ENCODE results near the gene SEL1L3. TPM values are rescaled to one million over a fixed set of nuclear protein-coding genes. Genes with fewer than 3 reads are reported as not detected.
"Not testable (repeated sequence)": the region's sequence is repeated elsewhere in the genome, so short reads cannot be mapped to it uniquely, and the experiment has no call there.

Gene SEL1L3
- total RNA-seq, 1 experiment from 2014 or later = 1.2 TPM

DNA sequence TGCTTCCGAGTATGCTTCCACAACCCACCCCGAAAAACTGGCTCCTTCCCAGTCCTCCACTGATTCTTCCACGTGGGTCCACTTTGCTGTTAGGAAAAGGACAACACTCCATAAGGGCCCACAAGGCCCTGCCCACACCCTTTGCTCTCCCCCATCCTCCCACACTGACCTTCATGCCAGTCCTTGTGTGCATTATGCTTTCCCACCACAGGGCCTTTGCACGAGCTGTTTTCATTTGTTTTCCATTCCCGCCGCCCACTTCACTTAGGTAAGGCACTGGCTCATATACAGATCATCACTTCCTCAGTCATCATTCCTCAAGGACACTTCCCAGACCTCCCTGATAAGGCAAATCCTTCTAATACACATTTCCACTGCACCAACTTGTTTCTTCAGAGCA lies 16.8 kb upstream of the SEL1L3 start:
- DNase-seq (ENCODE audit: low read depth) = no peak

DNA sequence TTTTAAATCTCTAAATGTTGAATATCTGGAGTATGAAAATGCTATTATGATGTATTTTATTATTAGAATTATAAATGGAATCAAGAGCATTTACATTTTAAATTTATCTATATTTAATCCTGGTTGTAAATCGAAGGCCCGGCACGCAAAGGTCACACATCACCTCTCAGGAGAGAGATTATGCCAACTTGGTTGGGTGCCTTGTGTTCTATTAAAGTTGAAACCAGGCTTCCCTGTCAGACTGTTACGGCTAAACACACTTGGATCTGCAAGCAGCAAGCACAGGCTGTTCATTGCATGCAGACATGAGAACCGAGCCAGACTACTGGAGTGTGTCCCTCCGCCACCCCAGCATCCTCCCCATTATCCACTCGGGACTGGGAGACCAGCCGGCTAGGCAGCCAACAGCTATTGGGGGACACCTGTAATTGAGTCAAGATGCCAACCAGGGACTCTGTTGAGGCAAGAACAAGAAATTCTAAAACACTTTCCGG lies 16.4 kb upstream of the SEL1L3 start:
- no peak for DNase-seq (ENCODE audit: low read depth)

DNA sequence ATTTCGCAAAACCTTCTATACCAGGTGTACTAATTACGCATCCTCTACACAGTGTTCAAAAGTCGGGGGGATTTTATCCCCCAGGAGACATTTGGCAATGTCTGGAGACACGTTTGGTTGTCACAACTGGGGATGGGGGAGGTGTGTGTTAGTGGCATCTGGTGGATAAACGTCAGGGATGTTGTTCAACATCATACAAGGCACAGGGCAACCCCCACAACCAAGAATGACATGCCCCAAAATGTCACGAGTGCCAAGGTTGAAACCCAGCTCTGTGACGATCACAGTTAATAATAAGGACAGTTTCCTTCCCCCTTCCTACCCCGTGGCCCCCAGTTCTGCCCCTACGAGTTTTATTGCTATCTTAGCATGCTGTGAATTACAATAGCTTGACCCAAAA lies 15.9 kb upstream of the SEL1L3 start:
- no peak for DNase-seq (ENCODE audit: low read depth)

DNA sequence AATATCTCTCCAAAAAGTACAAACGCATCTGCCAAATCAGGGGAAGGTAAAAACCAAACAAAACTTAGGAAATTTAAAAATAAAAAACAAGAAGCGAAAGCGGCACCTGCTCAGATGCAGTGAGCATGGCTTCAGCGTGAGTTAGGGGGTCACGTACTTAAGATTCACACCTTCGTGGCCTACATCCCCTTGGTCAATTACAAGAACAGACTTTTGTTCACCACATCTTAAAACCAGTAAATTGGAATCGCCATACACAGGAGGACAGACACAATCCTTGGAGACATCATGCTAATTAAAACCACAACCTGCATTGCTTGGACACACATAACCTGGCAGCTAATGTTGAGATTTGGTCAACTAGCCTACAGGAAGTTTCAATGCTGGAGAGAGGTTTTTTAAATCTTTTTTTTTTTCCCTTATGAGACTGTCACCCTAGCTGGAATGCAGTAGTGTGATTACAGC lies 12.5 kb upstream of the SEL1L3 start:
- DNase-seq (ENCODE audit: low read depth) = no peak

DNA sequence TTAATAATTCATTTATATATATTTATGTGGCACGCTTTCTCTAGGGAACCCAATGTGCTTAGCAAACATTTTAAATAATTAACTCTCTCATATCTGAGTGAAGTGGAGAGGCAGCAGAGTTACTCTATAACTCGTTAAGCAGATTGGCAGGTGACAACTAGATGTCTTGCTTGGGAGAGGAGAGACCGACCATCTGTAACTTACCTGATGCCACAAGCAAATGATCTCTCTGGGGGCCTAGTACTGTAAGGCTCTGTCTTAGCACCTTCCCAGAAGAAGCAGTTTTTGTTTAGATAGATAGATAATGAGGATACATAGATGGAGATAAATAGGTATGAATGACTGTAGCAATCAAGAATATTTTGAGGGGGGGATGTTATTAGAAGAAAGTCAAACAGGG lies 11.9 kb upstream of the SEL1L3 start:
- DNase-seq (ENCODE audit: low read depth) = no peak

DNA sequence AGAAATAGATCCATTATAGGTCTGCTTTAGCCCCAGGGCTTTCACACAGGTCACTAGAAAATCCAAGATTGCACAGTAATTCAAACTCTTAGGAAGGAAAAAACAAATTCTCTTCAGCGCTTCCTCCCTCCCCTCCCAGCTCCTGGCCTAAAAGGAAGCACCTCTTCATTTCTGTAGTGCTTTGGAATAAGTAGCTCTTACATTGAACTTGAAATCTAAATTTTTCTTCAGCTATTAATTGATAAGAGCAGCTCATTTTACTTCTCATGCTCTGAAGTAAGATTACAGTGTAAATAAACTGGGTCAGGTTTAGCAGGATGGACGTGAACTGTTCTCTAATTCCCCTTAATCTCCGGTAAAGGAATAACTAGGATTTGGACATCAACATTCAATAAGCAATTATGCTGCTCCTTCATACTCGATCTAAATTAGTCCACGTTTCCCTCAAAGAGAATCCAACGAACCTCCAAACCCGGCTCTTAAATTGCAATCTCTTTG lies 10.9 kb upstream of the SEL1L3 start:
- no peak for DNase-seq (ENCODE audit: low read depth)

DNA sequence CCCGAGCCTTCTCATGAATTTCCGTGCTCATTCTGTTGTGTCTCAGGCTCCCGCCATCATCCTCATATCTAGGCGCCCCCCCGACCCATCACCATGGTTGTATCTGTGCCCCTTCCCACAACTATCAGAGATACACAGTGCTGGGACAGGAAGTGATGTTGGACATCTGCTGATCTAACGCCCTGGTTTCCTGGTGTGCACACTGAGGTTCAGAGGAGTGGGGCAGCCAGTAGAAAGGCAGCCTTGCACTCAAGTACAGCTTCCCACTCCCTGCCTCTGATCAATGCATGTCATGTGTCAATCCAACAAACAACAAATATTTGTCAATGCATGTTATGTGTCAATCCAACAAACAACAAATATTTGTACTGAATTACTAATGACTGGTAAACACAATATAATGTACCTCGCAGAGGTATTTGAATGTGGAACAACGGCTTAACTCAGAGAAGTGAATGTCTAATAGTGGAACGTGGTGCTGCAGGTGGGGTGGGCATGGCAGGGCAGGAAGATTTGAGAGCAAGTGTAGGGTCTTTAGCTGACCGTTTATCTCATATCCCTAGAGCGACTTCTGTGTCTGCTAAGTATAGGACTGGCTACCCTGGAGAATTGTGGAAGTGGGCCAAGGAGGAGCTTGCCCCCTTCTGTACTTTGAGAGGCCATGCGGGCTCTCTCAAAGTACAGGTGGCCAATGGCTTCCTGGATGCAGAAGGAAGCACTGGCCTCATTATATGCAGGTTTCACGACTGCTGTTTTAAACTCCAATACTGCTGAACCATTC lies 10.3 kb upstream of the SEL1L3 start:
- DNase-seq (ENCODE audit: low read depth) = no peak

DNA sequence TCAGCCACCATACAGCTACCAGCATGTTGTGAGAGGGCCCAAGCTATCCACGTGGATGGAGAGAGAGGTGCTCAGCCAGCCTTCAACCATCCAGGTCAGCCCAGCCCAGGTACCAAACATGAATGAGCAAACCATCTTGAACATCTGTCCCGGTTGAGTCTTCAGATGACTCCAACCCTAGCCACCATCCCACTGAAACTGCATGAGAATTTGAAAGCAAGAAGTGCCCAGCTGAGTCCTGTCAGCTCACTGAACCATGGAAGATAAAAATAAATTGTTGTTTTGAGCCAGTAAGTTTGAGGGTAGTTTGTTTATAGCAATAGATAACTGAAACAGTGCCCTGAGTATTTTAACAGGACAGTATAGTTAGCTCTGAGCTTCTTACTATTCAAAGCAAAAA lies 7.3 kb upstream of the SEL1L3 start:
- no peak for DNase-seq (ENCODE audit: low read depth)

DNA sequence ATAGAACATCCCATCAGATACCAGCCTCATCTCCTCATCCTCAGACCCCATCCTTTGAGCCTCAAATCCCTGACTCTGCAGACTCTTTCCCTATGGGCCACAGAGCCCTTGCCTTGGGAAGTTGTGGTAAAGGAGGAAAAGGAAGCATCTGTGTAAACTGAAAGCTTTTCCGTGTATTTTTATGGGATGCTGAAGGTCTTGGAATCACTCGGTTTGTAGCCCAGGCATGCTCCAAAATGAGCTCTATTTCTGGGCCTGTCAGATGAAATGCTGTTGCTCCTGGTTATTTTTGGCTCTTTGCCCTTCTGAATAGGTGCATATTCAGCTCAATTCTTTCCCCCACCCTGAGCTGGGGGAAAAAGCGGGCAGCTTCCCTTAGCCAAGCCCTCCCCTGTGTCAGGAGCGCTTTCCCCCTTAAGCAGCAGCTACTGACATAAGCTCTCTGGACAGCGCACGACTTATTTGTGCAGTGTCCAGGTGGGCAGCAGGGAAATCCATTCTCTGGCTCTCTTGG lies 5.0 kb upstream of the SEL1L3 start:
- no peak for DNase-seq (ENCODE audit: low read depth)

DNA sequence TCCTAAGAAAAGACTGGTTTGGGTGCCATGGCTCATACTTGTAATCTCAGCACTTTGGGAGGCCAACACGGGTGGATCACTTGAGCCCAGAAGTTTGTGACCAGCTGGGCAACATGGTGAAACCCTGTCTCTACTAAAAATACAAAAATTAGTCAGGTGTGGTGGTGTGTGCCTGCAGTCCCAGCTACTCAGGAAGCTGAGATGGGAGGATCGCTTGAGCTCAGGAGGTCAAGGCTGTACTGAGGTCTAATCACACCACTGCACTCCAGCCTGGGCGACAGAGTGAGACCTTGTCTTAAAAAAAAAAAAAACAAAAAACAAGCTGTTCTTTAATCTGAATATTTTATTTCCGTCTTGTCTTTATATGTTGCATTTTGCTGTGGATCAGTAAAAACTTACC lies 3.6 kb upstream of the SEL1L3 start:
- DNase-seq (ENCODE audit: low read depth) = not testable (repeated sequence)

DNA sequence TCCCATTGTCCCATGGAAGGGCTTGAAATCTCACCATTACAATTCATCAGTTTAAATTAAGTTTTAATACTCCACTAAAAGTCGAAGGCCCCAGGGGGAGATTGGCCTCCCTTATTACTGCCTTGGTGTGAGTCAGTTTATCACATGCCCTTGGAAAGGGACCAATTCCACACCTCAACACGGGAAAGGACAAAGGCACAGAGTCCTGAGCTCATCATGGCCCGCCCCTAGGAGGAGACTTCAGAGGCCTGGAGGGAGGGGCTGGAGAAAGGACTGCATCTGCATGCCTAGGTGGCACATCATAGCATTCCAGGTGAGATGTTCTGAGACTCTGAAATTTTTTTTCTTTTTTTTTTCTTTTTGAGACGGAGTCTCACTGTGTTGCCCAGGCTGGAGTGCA lies 2.8 kb upstream of the SEL1L3 start:
- DNase-seq (ENCODE audit: low read depth) = no peak

DNA sequence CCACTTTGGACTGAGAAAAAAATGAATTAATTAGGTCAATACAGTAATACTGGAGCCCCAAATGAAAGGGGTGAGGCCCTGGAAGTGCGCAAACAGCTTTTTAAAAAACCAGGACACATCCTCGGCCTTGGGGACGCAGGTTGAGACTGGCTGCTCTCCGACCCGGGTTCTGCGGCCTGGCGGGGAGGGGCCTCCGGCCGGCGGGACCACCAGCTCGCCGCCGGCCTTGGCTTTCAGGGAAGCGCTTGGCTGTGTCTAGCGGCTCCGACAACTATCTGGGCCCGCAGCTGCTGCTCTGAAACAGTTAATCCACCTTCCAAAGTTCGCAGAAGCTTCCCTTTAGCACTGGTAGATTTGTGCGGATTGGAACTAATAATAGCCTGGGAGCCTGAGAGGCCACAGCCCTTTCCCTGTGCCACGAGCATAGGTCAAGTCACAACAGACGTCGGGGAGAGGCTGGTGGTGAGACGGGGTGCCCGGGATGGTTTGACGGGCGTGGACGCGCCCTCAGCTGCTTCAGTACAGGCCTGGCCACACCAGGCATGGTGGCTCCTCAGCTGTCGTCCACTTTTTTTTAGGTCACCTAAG lies 1.1 kb upstream of the SEL1L3 start:
- DNase-seq (ENCODE audit: low read depth) = no peak

DNA sequence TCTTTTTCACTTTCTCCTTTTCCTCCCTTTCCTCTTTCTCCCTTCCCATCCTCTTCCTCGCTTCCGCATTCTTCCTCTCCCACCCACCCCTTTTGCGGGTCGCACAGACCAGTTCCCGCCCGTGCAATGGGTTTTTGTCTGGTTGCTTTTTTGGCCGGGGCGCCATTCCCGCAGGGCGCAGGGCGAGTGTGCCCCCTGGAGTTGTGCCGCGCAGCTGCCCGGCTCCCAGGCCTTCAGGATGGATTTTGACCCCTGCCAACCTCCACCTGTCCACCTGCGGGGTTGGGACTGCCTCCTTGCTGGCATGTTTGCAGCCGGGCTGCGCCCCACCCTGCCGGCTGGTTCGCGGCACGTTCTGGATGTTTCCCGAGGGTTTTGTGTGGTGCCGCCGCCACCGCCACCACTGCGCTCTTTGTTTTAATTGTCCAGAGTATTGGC lies 578 bp upstream of the SEL1L3 start:
- no peak for DNase-seq (ENCODE audit: low read depth)

DNA sequence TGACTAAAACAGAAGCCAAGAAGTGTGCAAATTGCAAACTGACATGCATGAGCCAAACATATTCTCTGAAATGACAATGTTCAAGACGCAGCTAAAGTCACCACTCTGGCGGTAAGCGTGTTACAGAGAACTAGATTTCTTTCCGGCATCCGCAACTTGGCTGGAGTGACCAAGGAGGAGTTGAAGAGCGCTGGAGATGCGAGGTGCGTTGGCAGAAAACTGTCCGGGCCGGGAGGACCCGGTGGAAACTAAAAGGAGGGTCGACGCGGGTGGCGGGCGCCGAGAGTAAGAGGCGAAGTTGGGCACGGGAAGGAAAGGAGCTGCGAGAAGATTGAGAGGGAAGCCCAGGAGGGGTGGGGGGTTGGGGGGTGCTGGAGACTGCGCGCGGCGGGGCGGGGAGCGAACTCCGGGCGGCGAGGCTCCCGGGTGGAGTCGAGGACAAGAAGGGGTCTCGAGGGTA lies 807 bp downstream of the SEL1L3 start:
- no peak for DNase-seq (ENCODE audit: low read depth)

DNA sequence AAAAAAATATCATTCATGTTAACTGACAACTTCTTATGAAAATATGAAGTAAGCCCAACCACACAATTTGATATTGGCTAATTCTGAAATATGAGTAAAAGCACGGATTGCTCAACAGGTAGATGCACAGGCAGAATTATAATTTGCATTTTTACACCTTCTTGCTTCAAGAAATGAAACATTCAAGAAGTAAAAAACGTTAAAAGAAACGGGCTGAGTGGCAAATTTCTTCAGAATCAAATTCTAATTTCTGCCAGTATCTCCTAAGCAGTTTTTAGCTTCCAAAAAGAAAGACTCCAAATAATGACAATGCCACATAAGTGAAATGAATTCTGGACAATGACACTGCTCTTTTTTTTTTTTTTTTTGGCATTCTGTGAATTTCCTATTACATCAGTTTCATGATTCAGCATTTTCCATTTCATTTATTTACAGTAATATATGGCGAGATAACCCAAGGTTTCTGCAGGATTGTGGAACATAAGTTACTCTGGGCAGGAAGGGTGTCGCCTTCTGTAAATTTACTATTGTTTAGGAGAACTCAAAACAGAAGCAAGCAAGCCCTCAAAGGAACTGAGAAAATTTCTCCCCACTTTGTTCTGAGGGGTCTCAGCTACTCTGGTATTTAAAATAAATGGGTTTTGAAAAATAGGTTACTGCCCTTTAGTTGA lies 1.4 kb downstream of the SEL1L3 start:
- DNase-seq (ENCODE audit: low read depth) = no peak

DNA sequence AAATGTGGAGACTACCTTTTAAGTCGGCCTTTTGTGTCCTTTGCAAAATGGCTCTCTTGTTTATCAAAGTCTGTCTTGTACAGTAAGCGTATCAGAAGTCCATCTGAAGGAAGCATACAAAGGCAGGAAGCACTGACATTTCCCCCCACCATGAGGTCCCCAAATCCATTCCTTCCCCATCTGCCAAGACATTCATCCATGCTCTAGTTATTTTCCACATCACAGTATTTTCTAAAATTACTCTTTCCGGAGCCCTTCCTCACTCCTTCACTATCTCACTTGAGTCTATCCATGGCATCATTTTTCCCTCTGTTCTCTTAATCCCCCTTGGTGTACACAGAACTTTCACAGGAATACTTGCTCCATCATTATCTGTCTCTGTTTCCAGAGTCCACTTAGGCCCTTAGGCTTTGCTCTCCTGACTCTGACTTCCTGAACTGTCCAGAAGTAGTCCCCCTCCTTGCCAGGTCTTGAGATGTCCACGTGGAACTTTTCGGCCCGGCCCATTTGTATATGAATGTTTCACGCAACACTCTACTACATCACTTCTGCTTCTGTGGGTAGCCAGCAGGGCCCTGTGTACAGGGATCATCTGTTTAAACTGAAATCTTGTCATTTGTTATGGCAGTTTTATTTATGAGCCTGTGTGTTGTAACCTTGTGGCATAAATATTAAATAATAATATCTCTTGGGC lies 2.1 kb downstream of the SEL1L3 start:
- no peak for DNase-seq (ENCODE audit: low read depth)

DNA sequence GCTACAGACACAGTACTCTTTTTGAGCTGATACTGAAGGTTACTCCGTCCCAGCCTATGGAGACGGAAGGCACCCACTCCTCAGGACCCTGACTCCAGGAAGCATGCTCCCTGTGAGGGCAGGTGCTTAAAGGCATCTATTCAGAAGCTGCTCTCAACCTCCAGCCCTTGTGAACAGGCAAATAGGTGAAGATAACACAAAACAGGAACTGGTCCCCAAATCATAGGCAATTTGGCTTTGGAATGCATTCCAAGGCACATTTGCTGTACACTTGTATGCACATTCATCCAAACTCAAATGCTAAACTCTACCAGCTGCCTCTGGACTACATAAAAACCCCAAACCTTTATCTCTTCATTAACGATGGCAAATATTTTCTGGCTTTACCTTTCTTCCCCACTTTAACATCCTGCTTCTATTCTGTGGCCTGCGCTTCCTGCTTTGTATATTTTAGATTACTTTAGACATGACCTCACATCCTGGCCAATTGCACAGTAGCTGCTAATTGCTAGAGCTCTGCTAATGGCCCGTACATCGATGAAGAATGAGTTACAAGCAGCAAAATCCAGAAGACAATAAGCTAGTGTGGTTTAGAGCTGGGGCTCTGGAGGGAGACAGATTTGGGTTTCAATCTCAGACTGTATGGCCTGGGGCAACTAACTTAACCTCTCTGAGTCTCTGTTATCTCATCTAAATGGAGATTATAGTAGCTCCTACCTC lies 3.2 kb downstream of the SEL1L3 start:
- DNase-seq (ENCODE audit: low read depth) = peak; percentile 26

DNA sequence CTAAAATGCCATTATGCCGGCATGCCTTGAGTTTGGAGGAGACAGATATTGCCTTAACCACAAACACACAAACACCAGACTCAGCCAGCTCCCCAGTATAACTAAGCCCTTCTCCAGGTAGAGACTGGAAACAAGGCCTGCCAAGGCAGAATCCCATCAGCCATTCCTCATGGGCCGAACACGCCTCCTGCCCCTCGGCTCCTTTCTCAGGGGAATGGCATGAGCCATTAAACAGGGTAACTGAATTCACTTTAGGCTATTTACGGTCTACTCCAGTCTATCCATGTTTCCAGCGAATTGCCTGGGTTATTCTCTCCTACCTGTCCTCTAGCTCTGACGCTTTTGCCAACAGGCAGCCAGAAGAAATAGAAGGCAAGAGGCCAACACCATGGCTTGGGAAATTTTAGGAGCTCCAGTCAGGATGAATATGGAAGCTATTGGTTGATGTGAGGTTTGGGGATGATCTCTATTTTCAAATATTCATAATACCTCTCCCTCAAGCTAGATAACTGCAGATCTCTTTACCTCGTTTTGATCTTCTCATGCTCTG lies 4.9 kb downstream of the SEL1L3 start:
- no peak for DNase-seq (ENCODE audit: low read depth)

DNA sequence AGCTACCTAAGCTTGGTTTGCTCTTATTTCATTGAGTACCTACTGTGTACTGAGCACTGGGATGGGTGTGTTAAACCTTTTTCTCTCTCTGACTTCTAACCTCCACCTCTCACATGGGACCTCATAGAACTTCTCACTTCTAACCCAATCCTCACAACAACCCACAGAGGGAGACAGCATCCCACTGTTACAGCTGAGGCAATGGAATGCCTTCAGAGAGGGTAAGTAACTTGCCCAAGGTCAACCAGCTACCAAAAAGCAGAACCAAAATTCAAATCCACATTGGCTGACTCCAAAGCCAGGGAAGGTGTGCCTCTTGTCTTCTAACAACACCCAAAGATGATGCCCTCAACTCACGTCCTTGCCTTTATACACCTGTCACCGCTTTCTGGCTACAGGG lies 5.4 kb downstream of the SEL1L3 start:
- no peak for DNase-seq (ENCODE audit: low read depth)

DNA sequence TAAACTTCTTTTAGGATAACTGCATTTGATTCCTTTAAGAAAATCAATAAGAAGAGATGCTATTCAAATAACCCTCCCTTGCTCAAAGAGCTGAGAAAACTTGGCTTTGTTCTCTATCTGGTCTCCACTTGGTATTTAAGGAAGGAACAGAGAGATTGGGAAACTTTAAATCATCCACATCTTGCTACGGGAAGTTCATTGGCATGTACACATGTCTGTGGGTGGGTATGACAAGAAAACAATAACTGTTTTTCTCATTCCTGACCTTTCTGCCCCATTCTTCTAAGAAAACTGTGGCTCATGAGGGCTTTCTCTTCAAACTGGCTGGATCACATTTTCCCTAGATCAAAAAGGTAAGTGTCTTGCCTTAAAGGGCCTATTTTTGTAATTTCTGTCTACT lies 6.0 kb downstream of the SEL1L3 start:
- DNase-seq (ENCODE audit: low read depth) = no peak

DNA sequence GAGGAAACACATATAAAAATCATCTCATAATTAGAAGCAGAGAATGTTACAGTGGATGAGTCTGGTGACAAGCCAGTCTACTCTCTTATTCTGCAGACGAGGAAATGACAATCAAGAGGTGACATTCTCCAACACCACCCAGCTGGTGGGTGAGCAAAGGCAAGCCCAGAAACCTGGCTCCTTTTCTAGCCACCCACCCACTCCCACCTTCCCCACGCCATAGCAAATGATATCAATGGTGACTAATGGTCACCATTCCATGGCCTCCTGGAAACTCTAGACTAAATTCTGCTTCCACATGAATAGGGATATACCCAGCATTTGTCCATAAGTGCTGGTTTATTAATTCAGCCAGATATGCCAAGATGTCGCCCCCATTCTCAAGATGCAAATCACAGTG lies 10.7 kb downstream of the SEL1L3 start:
- no peak for DNase-seq (ENCODE audit: low read depth)
